ENCODE results near the gene SRP19.

SRP19 gene

DNA sequence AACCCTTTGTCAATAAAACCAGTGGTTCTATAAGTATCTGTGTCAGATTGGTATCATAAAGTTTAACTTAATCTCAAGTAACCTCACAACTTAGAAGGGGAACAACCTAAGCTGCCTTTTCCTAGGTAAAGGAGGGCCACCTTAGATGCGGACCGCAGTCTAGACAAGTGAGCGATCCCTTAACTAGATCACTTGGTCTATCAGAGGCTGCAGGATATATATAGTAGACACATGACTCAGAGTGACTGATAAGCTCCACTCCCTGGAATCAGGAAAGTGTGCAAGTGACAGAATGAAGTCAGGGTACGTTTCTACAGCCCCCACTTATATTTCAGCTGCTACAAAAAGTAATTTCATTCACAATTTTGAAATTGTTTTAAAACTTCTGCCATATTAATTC, 53.5 kb downstream of the SRP19 start:
- Histone ChIP-seq H3K9me3 (ENCODE audit: low read length) (no peaks in the 10 kb centered on the region), H3K36me3 (ENCODE audit: insufficient read depth, low read length) (peaks cover 40% of the 10 kb centered on the region), H3K4me1 (ENCODE audit: insufficient read depth, low read length) (peaks cover 14% of the 10 kb centered on the region), H3K4me3 (ENCODE audit: low read length) (no peak overlapping the region), H2AFZ (ENCODE audit: low read depth, low read length) (no peak overlapping the region), H3K27me3 (ENCODE audit: insufficient read depth, low read length) (no peaks in the 10 kb centered on the region)

DNA sequence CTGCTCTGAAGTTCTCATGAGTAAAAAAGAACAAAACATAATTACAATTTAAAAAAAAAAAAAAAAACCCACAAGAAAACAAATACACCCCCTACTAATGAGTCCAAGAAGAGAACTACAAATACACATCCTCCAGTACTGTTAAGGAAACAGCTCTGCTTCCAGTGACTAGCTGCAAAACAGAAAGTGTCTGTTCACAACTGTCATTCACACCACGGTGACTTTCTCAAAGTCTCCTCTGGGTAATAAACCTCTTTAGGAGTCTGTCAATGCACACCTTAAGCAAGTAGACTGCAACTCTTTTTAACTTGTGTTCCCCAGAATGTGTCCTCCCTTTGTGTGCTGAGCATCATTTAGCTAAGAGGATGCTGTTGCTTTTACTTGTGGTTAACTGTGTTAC, 54.7 kb downstream of the SRP19 start:
- Histone ChIP-seq H3K27me3 (ENCODE audit: insufficient read depth, low read length) (no peaks in the 10 kb centered on the region), H3K9me3 (ENCODE audit: low read length) (no peaks in the 10 kb centered on the region), H3K4me3 (ENCODE audit: low read length) (no peak overlapping the region), H3K36me3 (ENCODE audit: insufficient read depth, low read length) (peaks cover 43% of the 10 kb centered on the region), H2AFZ (ENCODE audit: low read depth, low read length) (no peak overlapping the region), H3K4me1 (ENCODE audit: insufficient read depth, low read length) (peaks cover 12% of the 10 kb centered on the region)

DNA sequence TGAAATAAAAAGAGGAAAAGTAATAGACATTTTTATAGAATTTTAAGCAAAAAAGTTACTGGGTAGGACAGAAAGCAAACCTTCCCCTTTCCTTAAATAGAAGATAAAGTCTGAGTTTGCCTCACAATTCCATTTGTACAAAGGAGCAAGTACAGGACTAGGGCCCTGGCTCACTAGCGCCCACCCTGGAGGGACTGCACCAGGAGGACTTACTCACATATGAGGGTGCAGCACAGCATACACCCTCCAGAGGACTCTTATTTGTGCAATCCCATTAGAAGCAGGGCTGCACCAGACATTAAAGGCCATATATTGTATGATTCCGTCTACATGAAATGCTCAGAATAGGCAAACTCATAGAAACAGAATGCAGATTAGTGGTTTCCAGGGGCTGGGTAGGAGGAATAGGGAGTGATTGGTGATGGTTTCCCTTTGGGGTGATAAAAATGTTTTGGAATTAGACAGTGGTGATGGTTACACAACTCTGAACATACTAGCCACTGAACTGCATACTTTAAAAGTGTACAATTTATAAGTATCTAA, 56.4 kb downstream of the SRP19 start:
- Histone ChIP-seq H3K36me3 (ENCODE audit: insufficient read depth, low read length) (peaks cover 39% of the 10 kb centered on the region), H2AFZ (ENCODE audit: low read depth, low read length) (no peak overlapping the region), H3K4me1 (ENCODE audit: insufficient read depth, low read length) (peaks cover 9% of the 10 kb centered on the region), H3K4me3 (ENCODE audit: low read length) (no peak overlapping the region), H3K27me3 (ENCODE audit: insufficient read depth, low read length) (no peaks in the 10 kb centered on the region), H3K9me3 (ENCODE audit: low read length) (no peaks in the 10 kb centered on the region)

- no peaks in the 10 kb centered on the region for H3K9me3 ChIP-seq (ENCODE audit: low read length)
- no peaks in the 10 kb centered on the region for H3K27me3 ChIP-seq (ENCODE audit: insufficient read depth, low read length)
- no peak overlapping the region for H3K4me3 ChIP-seq (ENCODE audit: low read length)
- peaks cover 37% of the 10 kb centered on the region for H3K36me3 ChIP-seq (ENCODE audit: insufficient read depth, low read length)
- H2AFZ ChIP-seq (ENCODE audit: low read depth, low read length) = no peak overlapping the region
- H3K4me1 ChIP-seq (ENCODE audit: insufficient read depth, low read length) = peaks cover 11% of the 10 kb centered on the region
Measured at GRCh38 chr5:112918136-112918535, 57.0 kb downstream of the SRP19 start.

- H3K27me3 ChIP-seq (ENCODE audit: insufficient read depth, low read length) = no peaks in the 10 kb centered on the region
- H3K4me3 ChIP-seq (ENCODE audit: low read length) = no peak overlapping the region
- no peaks in the 10 kb centered on the region for H3K9me3 ChIP-seq (ENCODE audit: low read length)
- no peak overlapping the region for H2AFZ ChIP-seq (ENCODE audit: low read depth, low read length)
- peaks cover 11% of the 10 kb centered on the region for H3K4me1 ChIP-seq (ENCODE audit: insufficient read depth, low read length)
- H3K36me3 ChIP-seq (ENCODE audit: insufficient read depth, low read length) = peaks cover 37% of the 10 kb centered on the region
Measured at GRCh38 chr5:112918679-112919078, 57.6 kb downstream of the SRP19 start.
